Ishikawa (cell line): ENCODE data around the gene SMARCA4.

Experiments used
- CEBPB ChIP-seq: IDR thresholded peaks from 2 replicates; pipeline ENCODE4 v1.6.1; 2012
- CREB1 ChIP-seq: IDR thresholded peaks from 2 replicates; pipeline ENCODE4 v1.6.1; 2012; ENCODE audit warnings: low read depth
- EGR1 ChIP-seq: IDR thresholded peaks from 2 replicates; pipeline ENCODE4 v1.6.1; 2012
- EP300 ChIP-seq: IDR thresholded peaks from 2 replicates; pipeline ENCODE4 v1.6.1; 2012; ENCODE audit warnings: borderline replicate concordance
- FOXM1 ChIP-seq: IDR thresholded peaks from 2 replicates; pipeline ENCODE4 v1.6.1; 2012; ENCODE audit warnings: low read depth, borderline replicate concordance
- MAX ChIP-seq: IDR thresholded peaks from 2 replicates; pipeline ENCODE4 v1.6.1; 2012
- NFIC ChIP-seq: IDR thresholded peaks from 2 replicates; pipeline ENCODE4 v1.6.1; 2012
- RAD21 ChIP-seq: IDR thresholded peaks from 2 replicates; pipeline ENCODE4 v1.6.1; 2012; ENCODE audit warnings: low read depth
- REST ChIP-seq: IDR thresholded peaks from 2 replicates; pipeline ENCODE4 v1.6.1; 2012; ENCODE audit warnings: low read depth, mild to moderate bottlenecking
- TAF1 ChIP-seq: IDR thresholded peaks from 2 replicates; pipeline ENCODE4 v1.6.1; 2012; ENCODE audit warnings: low read depth, mild to moderate bottlenecking
- TCF12 ChIP-seq: IDR thresholded peaks from 2 replicates; pipeline ENCODE4 v1.6.1; 2012; ENCODE audit warnings: low read depth
- TEAD4 ChIP-seq: IDR thresholded peaks from 2 replicates; pipeline ENCODE4 v1.6.1; 2012
- YY1 ChIP-seq: IDR thresholded peaks from 2 replicates; pipeline ENCODE4 v1.6.1; 2012; ENCODE audit warnings: low read depth
- ZBTB7A ChIP-seq: IDR thresholded peaks from 2 replicates; pipeline ENCODE4 v1.6.1; 2012; ENCODE audit warnings: low read depth
- TF ChIP-seq, protein P1 (sequence below): IDR thresholded peaks from 2 replicates; pipeline ENCODE4 v1.6.1; 2012

SMARCA4 gene

GRCh38 chr19:10920288-10920655, 40.6 kb upstream of the SMARCA4 start:
- TF ChIP-seq CREB1 (no peak), EGR1 (no peak), EP300 (no peak), CEBPB (no peak), REST (no peak), TAF1 (no peak), FOXM1 (no peak), TEAD4 (no peak), MAX (no peak), RAD21 (no peak), ZBTB7A (no peak), YY1 (no peak), TCF12 (no peak), NFIC (no peak)
- TF ChIP-seq, protein P1, sequence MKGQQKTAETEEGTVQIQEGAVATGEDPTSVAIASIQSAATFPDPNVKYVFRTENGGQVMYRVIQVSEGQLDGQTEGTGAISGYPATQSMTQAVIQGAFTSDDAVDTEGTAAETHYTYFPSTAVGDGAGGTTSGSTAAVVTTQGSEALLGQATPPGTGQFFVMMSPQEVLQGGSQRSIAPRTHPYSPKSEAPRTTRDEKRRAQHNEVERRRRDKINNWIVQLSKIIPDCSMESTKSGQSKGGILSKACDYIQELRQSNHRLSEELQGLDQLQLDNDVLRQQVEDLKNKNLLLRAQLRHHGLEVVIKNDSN, result no peak

GRCh38 chr19:10920781-10921180, 40.0 kb upstream of the SMARCA4 start:
- TF ChIP-seq REST (no peak), ZBTB7A (no peak), CEBPB (no peak), MAX (no peak), FOXM1 (no peak), CREB1 (no peak)

GRCh38 chr19:10921199-10921909, 39.5 kb upstream of the SMARCA4 start:
- TF ChIP-seq MAX, result no peak
- no peak for TF ChIP-seq TCF12
- no peak for TF ChIP-seq TAF1
- TF ChIP-seq ZBTB7A, result no peak
- TF ChIP-seq RAD21, result no peak
- TF ChIP-seq TEAD4, result no peak
- no peak for TF ChIP-seq CREB1
- TF ChIP-seq, protein P1, result no peak

- TF ChIP-seq, protein P1, result no peak
- TF ChIP-seq YY1 (no peak), FOXM1 (no peak), EGR1 (no peak), MAX (no peak), TAF1 (no peak), CREB1 (no peak), RAD21 (no peak), ZBTB7A (no peak), CEBPB (no peak)
These were observed 38.8 kb upstream of the SMARCA4 start for GRCh38 chr19:10921910-10922637.

GRCh38 chr19:10922638-10923014, 38.2 kb upstream of the SMARCA4 start:
- TF ChIP-seq, protein P1, result no peak
- TF ChIP-seq RAD21 (no peak), TAF1 (no peak), FOXM1 (no peak), EGR1 (no peak), CEBPB (no peak)
